ENCODE results near the gene AUTS2.

DNA sequence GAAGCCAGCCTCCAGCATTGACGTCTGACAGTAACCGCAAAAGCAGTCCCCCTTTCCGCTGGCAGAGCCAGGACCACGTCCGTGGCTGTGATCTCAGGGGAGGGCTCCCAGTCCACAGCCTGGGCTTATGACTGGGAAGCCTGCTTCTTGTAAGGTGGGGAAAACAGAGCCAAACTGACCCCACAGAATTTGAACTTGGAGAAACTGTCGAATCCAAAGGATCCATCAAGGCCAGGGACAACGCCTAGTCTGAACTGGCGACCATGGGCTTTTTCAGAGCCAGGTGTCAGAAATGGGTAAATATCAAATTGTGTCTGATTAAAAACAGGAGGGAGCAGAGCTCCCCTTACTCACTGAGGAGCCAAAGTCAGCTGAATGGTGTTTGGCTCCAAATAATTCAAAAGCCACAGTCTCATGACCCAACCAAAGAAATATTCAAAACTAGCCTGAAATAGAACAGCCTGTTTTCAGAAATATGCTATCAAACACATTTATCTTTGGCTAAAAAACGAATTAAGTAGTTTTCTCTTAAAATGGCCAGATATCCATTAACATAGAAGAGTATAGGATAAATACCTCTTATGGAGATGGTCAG is 782.2 kb downstream of the AUTS2 start:
- TF ChIP-seq POLR2A (IDR thresholded peaks at IDR 0.05) (no peak), EP300 (IDR thresholded peaks at IDR 0.05; ENCODE audit: low read depth) (no peak)
- TF ChIP-seq, protein P1, sequence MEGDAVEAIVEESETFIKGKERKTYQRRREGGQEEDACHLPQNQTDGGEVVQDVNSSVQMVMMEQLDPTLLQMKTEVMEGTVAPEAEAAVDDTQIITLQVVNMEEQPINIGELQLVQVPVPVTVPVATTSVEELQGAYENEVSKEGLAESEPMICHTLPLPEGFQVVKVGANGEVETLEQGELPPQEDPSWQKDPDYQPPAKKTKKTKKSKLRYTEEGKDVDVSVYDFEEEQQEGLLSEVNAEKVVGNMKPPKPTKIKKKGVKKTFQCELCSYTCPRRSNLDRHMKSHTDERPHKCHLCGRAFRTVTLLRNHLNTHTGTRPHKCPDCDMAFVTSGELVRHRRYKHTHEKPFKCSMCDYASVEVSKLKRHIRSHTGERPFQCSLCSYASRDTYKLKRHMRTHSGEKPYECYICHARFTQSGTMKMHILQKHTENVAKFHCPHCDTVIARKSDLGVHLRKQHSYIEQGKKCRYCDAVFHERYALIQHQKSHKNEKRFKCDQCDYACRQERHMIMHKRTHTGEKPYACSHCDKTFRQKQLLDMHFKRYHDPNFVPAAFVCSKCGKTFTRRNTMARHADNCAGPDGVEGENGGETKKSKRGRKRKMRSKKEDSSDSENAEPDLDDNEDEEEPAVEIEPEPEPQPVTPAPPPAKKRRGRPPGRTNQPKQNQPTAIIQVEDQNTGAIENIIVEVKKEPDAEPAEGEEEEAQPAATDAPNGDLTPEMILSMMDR (IDR thresholded peaks at IDR 0.05) = no peak
